ENCODE data around the gene PLXNA4.

DNA sequence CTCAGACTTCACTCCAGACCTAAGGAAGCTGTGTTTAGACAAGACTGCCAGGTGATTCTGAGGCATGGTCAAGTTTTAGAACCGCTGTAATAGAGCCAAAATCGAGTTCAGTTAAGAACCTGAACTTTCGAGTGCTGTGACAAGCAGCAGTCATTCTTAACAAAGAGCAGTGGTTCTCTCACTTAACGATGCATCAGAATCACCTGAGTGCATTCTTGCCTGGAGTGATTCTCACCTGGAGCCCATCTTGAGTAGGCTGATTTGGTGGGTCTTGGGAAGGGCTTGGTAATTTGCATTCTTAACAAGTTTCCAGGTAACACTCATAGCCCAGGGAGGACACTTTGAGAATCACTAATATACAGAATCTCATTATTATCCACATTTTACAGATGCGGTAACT lies 44.7 kb downstream of the PLXNA4 start:
- TF ChIP-seq, protein P1, sequence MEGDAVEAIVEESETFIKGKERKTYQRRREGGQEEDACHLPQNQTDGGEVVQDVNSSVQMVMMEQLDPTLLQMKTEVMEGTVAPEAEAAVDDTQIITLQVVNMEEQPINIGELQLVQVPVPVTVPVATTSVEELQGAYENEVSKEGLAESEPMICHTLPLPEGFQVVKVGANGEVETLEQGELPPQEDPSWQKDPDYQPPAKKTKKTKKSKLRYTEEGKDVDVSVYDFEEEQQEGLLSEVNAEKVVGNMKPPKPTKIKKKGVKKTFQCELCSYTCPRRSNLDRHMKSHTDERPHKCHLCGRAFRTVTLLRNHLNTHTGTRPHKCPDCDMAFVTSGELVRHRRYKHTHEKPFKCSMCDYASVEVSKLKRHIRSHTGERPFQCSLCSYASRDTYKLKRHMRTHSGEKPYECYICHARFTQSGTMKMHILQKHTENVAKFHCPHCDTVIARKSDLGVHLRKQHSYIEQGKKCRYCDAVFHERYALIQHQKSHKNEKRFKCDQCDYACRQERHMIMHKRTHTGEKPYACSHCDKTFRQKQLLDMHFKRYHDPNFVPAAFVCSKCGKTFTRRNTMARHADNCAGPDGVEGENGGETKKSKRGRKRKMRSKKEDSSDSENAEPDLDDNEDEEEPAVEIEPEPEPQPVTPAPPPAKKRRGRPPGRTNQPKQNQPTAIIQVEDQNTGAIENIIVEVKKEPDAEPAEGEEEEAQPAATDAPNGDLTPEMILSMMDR (IDR thresholded peaks at IDR 0.05): no peak
- TF ChIP-seq EZH2 (IDR thresholded peaks at IDR 0.05; ENCODE audit: borderline replicate concordance, insufficient read depth, low read depth, low read length, poor library complexity, severe bottlenecking): no peak

Measured in B cell (primary cell).